ENCODE data around the gene LAGE3. TPM values are rescaled to one million over a fixed set of nuclear protein-coding genes. Genes with fewer than 3 reads are reported as not detected.

Gene LAGE3
- total RNA-seq, 4 donors from 2014 or later = 4.7 to 19.4 (median 13.1) TPM; not detected in 1

GRCh38 chrX:154488336-154489075, 9.4 kb upstream of the LAGE3 start:
- no peak for DNase-seq
- TF ChIP-seq, protein P1, sequence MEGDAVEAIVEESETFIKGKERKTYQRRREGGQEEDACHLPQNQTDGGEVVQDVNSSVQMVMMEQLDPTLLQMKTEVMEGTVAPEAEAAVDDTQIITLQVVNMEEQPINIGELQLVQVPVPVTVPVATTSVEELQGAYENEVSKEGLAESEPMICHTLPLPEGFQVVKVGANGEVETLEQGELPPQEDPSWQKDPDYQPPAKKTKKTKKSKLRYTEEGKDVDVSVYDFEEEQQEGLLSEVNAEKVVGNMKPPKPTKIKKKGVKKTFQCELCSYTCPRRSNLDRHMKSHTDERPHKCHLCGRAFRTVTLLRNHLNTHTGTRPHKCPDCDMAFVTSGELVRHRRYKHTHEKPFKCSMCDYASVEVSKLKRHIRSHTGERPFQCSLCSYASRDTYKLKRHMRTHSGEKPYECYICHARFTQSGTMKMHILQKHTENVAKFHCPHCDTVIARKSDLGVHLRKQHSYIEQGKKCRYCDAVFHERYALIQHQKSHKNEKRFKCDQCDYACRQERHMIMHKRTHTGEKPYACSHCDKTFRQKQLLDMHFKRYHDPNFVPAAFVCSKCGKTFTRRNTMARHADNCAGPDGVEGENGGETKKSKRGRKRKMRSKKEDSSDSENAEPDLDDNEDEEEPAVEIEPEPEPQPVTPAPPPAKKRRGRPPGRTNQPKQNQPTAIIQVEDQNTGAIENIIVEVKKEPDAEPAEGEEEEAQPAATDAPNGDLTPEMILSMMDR (IDR thresholded peaks at IDR 0.05) = no peak
- no peak for TF ChIP-seq POLR2A (IDR thresholded peaks at IDR 0.05)

GRCh38 chrX:154487518-154488290, 8.6 kb upstream of the LAGE3 start:
- TF ChIP-seq, protein P1 (IDR thresholded peaks at IDR 0.05) = no peak
- no peak for TF ChIP-seq POLR2A (IDR thresholded peaks at IDR 0.05)
- Histone ChIP-seq H3K36me3 (no peaks in the 10 kb centered on the region), H3K27ac (peak overlapping the region in 1 of 2 donors; percentile 83), H3K4me1 (no peaks in the 10 kb centered on the region), H3K9me3 (no peaks in the 10 kb centered on the region), H3K4me3 (no peak overlapping the region), H3K27me3 (no peaks in the 10 kb centered on the region)
- DNase-seq = no peak
- intact Hi-C loops (cut with DNase I; ENCODE audit: low total_unique reads) = no loop called here

More at GRCh38 chrX:154488336-154489075, 9.4 kb upstream of the LAGE3 start:
- no peaks in the 10 kb centered on the region for H3K36me3 ChIP-seq
- intact Hi-C loops (cut with DNase I; ENCODE audit: low total_unique reads) = no loop called here
- no peaks in the 10 kb centered on the region for H3K9me3 ChIP-seq
- no peaks in the 10 kb centered on the region for H3K27me3 ChIP-seq
- H3K4me3 ChIP-seq = no peak overlapping the region
- peak overlapping the region in 1 of 2 donors; percentile 93 for H3K27ac ChIP-seq
- no peaks in the 10 kb centered on the region for H3K4me1 ChIP-seq

DNA sequence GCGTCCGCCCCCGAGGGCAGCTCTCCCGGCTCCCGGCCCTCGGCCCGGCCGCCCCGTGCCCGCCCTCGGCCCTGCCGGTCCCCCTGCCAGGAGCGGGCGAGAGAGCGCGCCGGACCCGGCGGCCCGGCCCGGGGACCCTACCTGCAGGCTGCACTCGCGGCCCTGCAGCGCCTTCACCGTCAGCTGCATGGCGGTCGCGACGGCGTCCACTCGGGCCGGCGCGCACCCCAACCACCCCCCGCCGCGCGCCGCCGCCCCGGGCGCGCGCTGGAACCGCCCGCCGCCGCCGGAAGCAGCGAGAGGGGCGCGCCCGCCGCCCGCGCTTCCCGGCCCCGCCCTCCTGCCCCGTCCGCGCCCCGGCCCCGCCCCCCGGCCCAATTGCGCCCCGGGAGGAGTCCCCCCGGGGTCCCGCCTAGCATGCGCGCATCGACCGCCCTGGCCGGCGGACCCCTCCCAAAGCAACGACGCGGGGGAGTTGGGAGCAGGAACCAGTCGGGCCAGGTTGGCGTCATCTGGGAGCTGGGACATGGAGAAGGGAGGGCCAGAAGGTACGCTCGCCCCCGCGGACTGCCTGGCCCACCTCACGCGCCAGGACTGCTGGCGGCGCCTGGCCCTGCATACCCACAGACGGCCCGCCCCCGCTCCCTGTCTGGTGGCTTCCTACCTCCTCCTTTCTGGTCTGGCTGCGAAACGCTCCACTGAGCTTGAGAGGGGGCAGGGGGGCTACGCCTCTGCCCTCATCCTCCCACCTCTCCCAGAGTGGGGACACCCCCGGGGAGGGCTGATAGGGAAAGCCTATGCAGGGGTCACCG, 7.5 kb upstream of the LAGE3 start, which contains the start of gene UBL4A:
Gene UBL4A (minus strand): TSS at position 220 of the 812 bp plus-strand sequence. CDS start 31 bp downstream, at position 189.
- H3K4me1 ChIP-seq = no peaks in the 10 kb centered on the region
- no peaks in the 10 kb centered on the region for H3K36me3 ChIP-seq
- H3K9me3 ChIP-seq = no peaks in the 10 kb centered on the region
- no peaks in the 10 kb centered on the region for H3K27me3 ChIP-seq
- intact Hi-C loops (cut with DNase I; ENCODE audit: low total_unique reads) = no loop called here
- peak within 1 kb of the TSS; percentile 37 to 48 for H3K4me3 ChIP-seq
- peak within 1 kb of the TSS; percentile 61 to 83 for H3K27ac ChIP-seq
- TF ChIP-seq POLR2A (IDR thresholded peaks at IDR 0.05) = no peak
- TF ChIP-seq, protein P1 (IDR thresholded peaks at IDR 0.05) = peak in 2 of 4 experiments; percentile 4 to 10
- DNase-seq = peak; percentile 74 to 76

DNA sequence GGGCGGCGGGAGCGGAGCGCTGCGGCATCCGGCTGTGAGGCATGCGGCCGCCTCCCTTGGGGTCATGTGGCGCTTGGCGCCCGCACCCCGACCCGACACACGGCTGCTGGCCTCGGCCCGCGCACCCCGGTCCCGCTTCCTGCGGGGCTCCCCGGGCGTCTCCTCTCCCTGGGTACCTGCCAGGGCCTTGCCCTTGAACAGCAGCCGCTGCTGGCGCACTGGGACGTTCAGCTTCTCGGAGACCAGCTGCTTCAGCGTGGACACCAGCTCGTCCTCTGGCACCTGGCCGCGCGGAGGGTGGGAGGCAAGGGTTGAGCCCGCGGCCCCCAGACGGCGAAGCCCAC, 6.9 kb upstream of the LAGE3 start:
- no peaks in the 10 kb centered on the region for H3K27me3 ChIP-seq
- TF ChIP-seq POLR2A (IDR thresholded peaks at IDR 0.05) = no peak
- TF ChIP-seq, protein P1 (IDR thresholded peaks at IDR 0.05) = no peak
- intact Hi-C loops (cut with DNase I; ENCODE audit: low total_unique reads) = no loop called here
- H3K4me3 ChIP-seq = peak overlapping the region; percentile 21 to 48
- no peaks in the 10 kb centered on the region for H3K4me1 ChIP-seq
- H3K9me3 ChIP-seq = no peaks in the 10 kb centered on the region
- no peaks in the 10 kb centered on the region for H3K36me3 ChIP-seq
- H3K27ac ChIP-seq = peak overlapping the region; percentile 61 to 83
- peak in 1 of 2 donors; percentile 49 for DNase-seq
